Transverse colon (tissue), 4 donors: ENCODE results near the gene TTBK1. TPM values are rescaled to one million over a fixed set of nuclear protein-coding genes. Genes with fewer than 3 reads are reported as not detected.

Source experiments
- DNase-seq: peaks from one replicate; pipeline ENCODE4 v3.0.0-alpha.2; 2019
- H3K27ac ChIP-seq, 4 donors: fragments of 200-600 bp; sonication (generic); 2 replicates each; pipeline ENCODE4 v1.5.1; 2016 to 2018; ENCODE audit warnings: inconsistent platforms in 4 of 4
- H3K27me3 ChIP-seq: fragments of 200-600 bp; sonication (generic); 2 replicates; pipeline ENCODE4 v1.5.1; 2017; ENCODE audit warnings: inconsistent platforms
- H3K36me3 ChIP-seq, 4 donors: fragments of 200-600 bp; sonication (generic); 2 replicates each; pipeline ENCODE4 v1.5.1; 2017 to 2019; ENCODE audit warnings: inconsistent platforms in 4 of 4
- H3K4me1 ChIP-seq, 4 donors: fragments of 200-600 bp; sonication (generic); 2 replicates each; pipeline ENCODE4 v1.5.1; 2017 to 2020; ENCODE audit warnings: inconsistent platforms in 4 of 4
- H3K4me3 ChIP-seq, 4 donors: fragments of 200-600 bp; sonication (generic); 1 replicate in 1 of 4; 2 replicates in 3 of 4; pipeline versions ENCODE4 v1.5.1 to v1.6.1; 2017 to 2019; ENCODE audit warnings: inconsistent platforms in 4 of 4
- H3K9me3 ChIP-seq, 2 donors: fragments of 200-600 bp; sonication (generic); 2 replicates each; pipeline ENCODE4 v1.5.1; 2017 to 2019; ENCODE audit warnings: inconsistent platforms in 2 of 2
- EP300 ChIP-seq: sonication (generic); formaldehyde crosslinking; IDR thresholded peaks from one replicate; pipeline ENCODE4 v1.6.1; 2017; ENCODE audit warnings: antibody characterized with exemption, low read depth
- POLR2A ChIP-seq: fragments of 450-650 bp; IDR thresholded peaks from one replicate; pipeline ENCODE4 v1.6.1; 2016; ENCODE audit warnings: antibody characterized with exemption, mild to moderate bottlenecking, moderate library complexity
- POLR2AphosphoS5 ChIP-seq, 3 donors: sonication (generic); formaldehyde crosslinking; IDR thresholded peaks; one replicate each; pipeline ENCODE4 v1.6.1; 2016; ENCODE audit warnings: antibody characterized with exemption in 3 of 3
- WGBS, 2 donors: methylation state at CpG; one replicate each; pipeline ENCODE4 v1.1.5; 2018; ENCODE audit warnings: low coverage in 1 of 2; 5-methylcytosine and 5-hydroxymethylcytosine counted together
- in situ Hi-C, 4 donors: fragments of 200-750 bp; cut with MboI; loops; one replicate each; pipeline versions ENCODE4 v1.15.0 to v1.15.1; 2017; ENCODE audit warnings: low sequenced_read_pairs in 3 of 4, low pct_ligation_motif_present in 1 of 4, low pct_unique_long_range_greater_than_20kb in 1 of 4
- intact Hi-C: fragments of 100-400 bp; cut with DNase I; formaldehyde crosslinking; loops from one replicate; pipeline ENCODE4 v1.15.1; 2023; ENCODE audit warnings: low total_unique reads
- total RNA-seq, 4 donors: library from RNA; depleted of rRNA; stranded (reverse); fragments of >200 nt; gene quantifications; one replicate each; pipeline ENCODE4 v1.1.0, GENCODE V29; 2016
- TF ChIP-seq, protein P1 (sequence below), 5 experiments: fragments of 200-600 bp in 3 of 5; fragments of 450-650 bp in 2 of 5; sonication (generic) in 3 of 5; IDR thresholded peaks; 1 replicate in 2 of 5; 2 replicates in 3 of 5; pipeline ENCODE4 v1.5.1; 2016 to 2017; ENCODE audit warnings: antibody characterized with exemption in 5 of 5, inconsistent platforms in 3 of 5, mild to moderate bottlenecking in 2 of 5, moderate library complexity in 1 of 5

The TTBK1 gene
- total RNA-seq, 4 donors from 2014 or later: 0.20 to 1.1 (median 0.36) TPM

DNA sequence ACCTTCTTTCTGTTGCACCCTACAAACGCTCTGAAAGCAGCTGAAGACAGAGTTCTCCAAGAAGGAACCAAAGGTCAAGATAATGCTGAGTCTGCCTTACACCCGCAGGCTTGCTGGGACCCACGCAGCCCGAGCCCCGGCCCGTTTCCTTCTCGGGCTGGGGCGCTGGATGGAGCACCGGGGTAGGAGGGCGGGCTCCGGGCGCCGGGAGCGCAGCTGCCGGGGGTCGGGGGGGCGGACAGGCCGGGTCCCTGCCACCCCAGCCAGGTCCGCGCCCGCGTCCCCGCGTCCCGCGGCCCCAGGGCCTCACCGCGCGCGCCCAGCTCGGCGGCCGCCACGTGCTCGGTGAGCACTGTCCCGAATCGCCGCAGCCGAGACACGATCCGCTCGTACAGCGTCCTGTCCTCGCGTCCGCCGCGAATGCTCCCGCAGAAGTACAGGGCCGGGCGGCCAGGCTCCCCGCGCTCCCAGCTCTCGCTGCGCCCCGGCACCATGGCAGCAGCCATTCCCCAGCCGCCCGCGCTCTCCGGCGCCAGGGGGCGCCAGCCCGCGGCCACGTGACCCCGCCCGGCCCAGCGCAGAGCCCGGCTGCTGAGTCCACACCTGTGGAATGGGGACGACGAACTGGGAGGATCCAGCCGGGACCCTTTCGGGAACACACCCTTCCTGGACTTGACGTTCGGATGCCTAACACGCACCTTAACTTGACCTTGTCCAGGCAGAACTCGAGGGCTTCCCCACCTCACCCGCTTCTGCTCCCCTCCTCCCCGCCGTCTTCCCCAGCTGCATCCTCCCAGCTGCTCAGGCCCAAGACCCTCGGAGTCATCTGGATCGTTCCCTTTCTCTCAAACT, 14.1 kb upstream of the TTBK1 start, which contains the start of gene DNPH1:
DNPH1 (minus strand) TSS at position 531 of the 852 bp plus-strand sequence; CDS start at position 506, 25 bp downstream.
- WGBS, 2 donors: 7 to 20% methylated on average over 1 to 34 of the region's 82 CpGs
- in situ Hi-C loops: no loop called here
- intact Hi-C loops: no loop called here
- H3K4me3 ChIP-seq: peak within 1 kb of the TSS; percentile 56 to 83 (median 68)
- peaks cover 6 to 23% (median 8%) of the 10 kb centered on the region in 4 donors for H3K4me1 ChIP-seq
- peak; percentile 21 for TF ChIP-seq POLR2A
- TF ChIP-seq EP300: no peak
- TF ChIP-seq, protein P1, sequence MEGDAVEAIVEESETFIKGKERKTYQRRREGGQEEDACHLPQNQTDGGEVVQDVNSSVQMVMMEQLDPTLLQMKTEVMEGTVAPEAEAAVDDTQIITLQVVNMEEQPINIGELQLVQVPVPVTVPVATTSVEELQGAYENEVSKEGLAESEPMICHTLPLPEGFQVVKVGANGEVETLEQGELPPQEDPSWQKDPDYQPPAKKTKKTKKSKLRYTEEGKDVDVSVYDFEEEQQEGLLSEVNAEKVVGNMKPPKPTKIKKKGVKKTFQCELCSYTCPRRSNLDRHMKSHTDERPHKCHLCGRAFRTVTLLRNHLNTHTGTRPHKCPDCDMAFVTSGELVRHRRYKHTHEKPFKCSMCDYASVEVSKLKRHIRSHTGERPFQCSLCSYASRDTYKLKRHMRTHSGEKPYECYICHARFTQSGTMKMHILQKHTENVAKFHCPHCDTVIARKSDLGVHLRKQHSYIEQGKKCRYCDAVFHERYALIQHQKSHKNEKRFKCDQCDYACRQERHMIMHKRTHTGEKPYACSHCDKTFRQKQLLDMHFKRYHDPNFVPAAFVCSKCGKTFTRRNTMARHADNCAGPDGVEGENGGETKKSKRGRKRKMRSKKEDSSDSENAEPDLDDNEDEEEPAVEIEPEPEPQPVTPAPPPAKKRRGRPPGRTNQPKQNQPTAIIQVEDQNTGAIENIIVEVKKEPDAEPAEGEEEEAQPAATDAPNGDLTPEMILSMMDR (IDR thresholded peaks at IDR 0.05): peak; percentile 56 to 96 (median 90)
- TF ChIP-seq POLR2AphosphoS5 (IDR thresholded peaks at IDR 0.05): peak in 1 of 3 donors; percentile 34
- H3K27ac ChIP-seq: peak within 1 kb of the TSS; percentile 67 to 79 (median 76)
- H3K36me3 ChIP-seq: no peaks in the 10 kb centered on the region
- no peaks in the 10 kb centered on the region for H3K27me3 ChIP-seq
- DNase-seq: peak; percentile 82
- H3K9me3 ChIP-seq: no peaks in the 10 kb centered on the region

DNA sequence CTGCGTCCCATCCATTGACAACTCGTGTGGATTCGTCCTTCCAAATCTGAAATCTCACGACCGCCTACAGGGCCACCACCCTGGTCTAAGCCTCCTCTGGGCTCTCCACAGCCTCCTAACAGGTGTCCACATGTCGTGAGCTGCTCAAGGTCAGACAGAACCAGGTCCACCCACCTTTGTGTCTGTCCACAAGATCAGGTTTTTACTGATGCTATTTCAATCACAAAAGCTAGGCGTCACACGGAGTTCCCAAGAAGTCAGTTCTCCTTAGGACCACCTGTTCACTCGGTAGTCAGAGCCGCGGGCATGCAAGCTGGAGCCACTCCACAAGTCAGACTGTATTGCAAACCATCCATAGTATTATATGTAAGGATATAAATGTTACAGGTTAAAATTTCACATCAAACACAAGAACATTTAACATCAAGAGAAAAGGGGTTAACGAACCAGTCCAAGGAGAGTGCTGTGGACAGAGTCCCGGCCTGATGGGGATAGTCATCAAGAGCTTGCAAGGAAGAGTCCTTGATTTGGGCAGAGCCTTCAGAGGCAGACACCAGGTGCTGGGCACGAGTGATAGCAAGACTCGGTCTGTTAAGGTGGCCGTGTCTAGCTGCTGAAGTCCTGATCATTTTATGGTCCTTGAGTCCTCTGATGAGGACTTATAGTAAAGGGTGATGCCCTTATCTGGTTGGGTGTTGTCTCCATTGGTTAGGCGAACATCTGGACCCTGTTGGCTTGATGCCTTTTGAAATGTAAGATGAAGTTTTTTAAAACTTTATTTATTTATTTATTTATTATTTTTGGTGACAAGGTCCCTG, 13.3 kb upstream of the TTBK1 start:
- no peaks in the 10 kb centered on the region for H3K27me3 ChIP-seq
- TF ChIP-seq POLR2AphosphoS5 (IDR thresholded peaks at IDR 0.05) (no peak), EP300 (no peak), POLR2A (no peak)
- TF ChIP-seq, protein P1 (IDR thresholded peaks at IDR 0.05): no peak
- no peaks in the 10 kb centered on the region for H3K36me3 ChIP-seq
- in situ Hi-C loops (no loop called here), intact Hi-C loops (no loop called here)
- H3K9me3 ChIP-seq: no peaks in the 10 kb centered on the region
- 75 to 83% methylated on average over 7 to 17 of the region's 17 CpGs for WGBS, 2 donors
- DNase-seq: no peak
- H3K27ac ChIP-seq: peak overlapping the region in 1 of 4 donors; percentile 78
- H3K4me1 ChIP-seq: peaks cover 6 to 15% (median 8%) of the 10 kb centered on the region in 4 donors
- peak overlapping the region in 2 of 4 donors; percentile 66 to 69 for H3K4me3 ChIP-seq

DNA sequence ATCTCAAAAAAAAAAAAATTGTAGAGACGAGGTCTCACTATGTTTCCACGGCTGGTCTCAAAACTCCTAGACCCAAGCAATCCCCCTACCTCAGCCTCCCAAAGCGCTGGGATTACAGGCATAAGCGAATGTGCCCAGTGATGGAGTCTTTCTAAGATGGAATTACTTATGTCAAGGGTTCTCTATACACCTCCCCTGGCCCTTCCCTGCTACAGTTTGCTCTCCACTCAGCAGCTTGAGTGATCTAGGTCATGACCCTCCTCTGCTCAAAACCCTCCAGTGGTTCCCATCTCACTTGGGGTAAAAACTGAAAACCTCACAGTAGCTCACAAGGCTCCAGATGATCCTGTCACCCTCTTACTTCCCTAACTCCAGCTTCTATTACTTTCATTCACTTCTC, 12.2 kb upstream of the TTBK1 start:
- Histone ChIP-seq H3K27ac (no peak overlapping the region), H3K4me1 (peaks cover 6 to 15% (median 8%) of the 10 kb centered on the region in 4 donors), H3K36me3 (no peaks in the 10 kb centered on the region), H3K9me3 (no peaks in the 10 kb centered on the region), H3K4me3 (no peak overlapping the region), H3K27me3 (no peaks in the 10 kb centered on the region)
- no peak for DNase-seq
- intact Hi-C loops: no loop called here
- TF ChIP-seq POLR2AphosphoS5 (IDR thresholded peaks at IDR 0.05) (no peak), EP300 (no peak), POLR2A (no peak)
- TF ChIP-seq, protein P1 (IDR thresholded peaks at IDR 0.05): no peak
- in situ Hi-C loops: no loop called here
- 90 to 100% methylated on average over 3 to 4 of the region's 4 CpGs for whole genome bisulfite sequencing, 2 donors
